ENCODE data around the gene ITPK1.

The ITPK1 gene

DNA sequence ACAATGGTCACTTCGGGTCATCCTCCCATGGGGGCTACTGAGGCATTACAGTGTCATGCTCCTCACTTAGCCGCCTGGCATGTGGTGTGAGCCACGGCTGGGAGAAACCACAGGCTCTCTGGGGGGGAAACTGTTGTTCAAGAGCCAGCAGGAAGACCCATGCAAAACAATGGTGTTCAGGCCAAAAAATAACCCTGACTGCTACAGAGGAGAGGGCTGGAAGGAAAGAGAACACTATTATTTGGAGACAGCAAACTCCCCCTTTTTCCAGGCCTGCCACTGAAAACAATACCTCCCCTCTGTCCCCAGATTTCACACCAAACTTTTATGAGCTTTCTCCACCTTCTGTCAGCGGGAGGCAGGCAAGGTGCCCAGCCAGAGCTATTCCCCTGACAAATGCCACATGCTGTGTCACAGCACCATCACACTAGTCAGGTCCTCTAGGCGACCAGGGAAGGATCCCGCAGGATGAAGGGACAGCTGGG, 109.1 kb downstream of the ITPK1 start:
- no peak for DNase-seq

DNA sequence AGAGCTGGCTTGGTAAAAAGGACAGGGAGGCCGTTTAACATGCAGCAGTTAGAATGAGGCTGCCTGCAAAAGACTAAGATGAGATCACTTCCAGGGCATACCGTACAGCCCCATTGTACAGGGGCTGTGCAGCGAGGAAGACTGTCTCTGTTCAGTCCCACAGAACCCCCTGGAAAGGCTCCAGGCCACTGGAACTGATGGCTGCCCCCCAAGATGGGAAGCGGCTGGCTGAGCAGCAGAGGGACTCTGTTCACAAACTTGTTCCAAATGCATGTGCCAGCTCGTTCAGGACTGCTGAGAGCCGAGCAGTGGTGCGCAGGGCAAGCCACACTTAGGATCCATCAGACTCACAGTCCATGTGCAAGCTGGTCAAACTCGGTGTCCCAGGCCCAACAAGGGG, 109.9 kb downstream of the ITPK1 start:
- DNase-seq: no peak

DNA sequence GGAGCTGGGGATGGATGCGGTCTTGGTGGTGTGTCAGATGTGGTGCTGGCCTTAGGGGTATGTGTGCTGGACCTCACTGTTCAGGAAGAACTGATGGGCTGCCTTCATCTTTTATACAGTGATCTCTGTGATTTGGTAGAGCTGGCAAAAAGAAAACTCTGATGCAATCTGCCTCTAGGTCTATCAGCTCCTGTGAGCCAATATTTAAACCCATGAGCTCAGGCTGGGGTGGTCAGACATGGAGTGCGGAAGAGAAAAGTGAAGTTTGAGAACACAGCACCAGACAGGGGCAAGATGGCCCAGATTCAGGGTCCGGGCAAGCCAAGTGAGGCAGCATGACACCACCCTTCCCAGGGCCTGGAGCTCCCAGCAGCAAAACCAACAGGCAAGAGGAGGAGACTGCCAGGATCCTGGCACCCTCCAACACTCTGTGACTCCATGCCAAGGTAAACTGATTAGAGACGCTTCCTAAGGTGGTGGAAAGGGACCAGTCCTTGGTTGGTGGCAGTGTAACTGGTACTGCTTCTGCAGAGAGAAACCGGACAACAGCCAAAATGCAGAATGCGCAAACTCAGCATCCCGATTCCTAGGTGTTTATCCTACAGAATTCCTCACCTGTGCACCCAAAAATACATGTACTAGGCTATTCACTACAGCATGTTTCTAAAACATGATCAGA, 110.5 kb downstream of the ITPK1 start:
- DNase-seq: no peak

DNA sequence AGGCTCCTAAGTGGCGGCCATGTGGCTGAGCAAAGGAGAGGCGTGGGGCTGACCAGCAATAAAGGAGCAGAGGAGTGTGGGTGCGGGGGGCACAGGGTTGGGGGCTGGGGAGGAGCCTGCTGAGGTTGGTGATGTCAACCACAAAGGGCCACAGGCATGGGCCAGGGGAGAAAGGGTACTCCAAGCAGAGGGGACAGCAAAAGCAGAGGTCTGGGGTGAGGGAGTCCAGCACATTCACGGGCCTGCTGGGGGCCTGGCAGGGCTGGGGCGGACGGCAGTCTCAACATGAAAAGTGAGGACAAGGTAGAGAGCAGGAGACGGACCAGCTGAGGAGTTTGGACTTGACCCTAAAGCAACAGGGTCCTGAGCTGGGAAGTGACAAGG, 111.0 kb downstream of the ITPK1 start:
- no peak for DNase-seq

DNA sequence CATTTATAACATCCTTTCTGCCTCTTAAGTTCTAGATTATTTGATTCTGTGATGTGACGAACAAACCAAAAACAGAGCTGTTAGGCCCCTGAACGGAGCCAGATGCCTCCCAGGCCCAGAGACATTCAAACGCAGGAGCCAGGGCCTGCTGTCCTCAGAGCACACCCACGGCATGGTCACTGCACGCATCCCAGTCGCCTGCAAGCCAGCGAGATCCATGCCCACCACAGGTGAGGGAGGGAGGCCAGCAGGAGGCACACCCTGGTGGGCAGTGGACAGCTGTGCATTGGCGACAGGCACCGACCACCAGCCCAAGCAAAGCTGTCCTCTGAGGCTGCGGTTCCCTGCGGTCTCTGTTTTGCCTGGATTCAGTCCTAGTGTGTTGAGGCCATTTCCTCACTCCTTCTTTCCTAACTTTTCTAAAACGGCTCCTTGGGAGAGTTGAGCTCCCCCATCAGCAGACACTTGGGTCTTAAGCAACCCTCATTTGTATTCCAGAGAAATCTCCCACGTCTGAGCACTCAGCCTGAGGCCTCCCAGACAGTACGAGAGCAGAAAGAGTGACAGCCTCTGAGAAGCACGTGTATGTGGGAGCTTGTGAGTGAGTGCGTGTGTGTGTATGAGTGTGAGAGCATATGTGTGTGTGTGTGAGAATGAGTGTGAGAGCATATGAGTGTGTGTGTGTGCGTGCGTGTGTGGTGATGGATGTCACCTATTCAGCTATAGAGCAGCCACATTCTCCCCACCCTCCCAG, 111.6 kb downstream of the ITPK1 start:
- DNase-seq: no peak

DNA sequence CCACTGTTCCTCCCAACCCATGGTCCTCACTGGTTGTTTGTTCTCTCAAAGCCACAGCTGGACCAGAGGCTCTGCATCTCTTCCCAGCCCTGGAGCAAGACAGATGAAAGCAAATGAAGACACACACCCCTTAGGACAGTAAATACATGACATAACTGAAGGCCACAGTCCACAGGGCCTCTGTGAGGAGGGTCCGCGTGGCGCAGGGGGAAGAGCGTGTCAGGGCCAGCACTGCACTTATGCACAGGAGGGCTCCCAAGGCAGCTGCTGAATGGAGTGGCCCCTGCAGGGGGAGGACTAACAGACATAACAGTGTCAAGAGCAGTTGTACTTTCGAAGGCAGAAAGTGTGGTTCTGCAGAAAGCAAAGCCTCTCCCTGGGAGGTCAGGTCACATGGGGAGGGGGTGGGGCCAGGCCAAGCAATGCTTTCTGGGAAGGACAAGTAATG, 112.8 kb downstream of the ITPK1 start:
- no peak for DNase-seq

DNA sequence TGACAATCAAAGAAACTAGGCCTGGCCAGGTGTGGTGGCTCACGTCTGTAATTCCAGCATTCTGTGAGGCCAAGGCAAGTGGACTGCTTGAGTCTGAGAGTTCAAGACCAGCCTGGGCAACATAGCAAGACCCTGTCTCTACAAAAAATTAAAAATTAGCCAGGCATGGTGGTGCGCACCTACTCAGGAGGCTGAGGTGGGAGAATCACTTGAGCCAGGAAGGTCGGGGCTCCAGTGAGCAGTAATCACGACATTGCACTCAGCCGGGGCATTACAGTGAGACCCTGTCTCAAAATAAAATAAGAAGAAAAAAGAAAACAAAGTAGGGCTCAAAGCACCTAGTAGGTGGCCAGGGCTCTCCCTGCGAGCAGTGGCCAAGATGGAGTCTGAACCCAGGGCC, 113.7 kb downstream of the ITPK1 start:
- DNase-seq: no peak

DNA sequence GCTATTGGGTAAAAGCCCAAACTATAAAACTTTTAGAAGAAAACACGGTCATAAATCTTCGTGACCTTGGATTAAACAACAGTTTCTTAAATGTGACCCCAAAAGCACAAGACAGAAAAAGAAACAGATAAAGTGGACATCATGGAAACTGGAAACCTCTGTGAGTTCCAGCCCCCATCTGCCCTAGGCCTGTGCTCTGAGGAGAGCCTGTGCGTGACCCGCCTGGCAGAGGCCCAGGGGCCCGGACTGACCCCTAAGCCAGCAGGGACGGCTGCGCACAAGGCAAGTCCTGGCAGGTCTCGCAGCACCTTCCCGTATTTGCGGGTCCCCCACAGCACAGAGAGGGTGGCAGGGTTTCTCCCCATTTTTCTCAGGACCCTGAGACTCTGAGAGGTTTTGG, 116.8 kb downstream of the ITPK1 start:
- no peak for DNase-seq

DNA sequence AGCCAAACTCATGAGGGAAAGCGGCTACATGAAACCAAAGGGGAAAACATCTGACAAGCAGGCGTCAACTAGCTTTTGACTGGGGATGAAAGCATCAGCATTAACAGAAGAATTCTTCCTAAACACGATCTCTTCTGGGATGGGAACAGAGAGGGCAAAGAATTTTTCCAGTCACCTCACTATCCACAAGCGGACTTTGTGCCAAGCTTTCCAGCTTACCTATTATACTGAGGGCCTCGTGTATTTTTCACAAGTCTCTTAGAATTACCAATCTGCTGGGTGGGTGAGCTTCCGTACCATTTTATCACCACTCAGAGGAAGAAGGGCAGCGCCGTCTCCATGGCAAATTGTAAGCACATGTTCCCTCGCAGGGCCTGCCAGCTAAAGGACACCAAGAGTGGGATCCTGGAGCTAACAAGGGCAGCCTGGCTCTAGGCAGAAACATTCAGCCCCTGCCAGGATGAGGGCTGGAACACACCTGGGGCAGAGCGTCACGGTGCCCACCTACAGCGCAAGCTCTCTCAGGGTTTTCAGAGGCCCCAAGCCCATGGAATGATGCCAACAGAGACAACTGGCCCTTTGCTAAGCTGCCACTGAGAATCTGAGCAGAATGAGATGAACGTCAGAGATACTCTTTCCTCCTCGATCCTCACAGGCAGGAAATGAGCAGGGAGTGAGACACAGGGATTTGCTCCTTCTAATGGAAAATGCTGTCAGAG, 118.2 kb downstream of the ITPK1 start:
- no peak for DNase-seq

DNA sequence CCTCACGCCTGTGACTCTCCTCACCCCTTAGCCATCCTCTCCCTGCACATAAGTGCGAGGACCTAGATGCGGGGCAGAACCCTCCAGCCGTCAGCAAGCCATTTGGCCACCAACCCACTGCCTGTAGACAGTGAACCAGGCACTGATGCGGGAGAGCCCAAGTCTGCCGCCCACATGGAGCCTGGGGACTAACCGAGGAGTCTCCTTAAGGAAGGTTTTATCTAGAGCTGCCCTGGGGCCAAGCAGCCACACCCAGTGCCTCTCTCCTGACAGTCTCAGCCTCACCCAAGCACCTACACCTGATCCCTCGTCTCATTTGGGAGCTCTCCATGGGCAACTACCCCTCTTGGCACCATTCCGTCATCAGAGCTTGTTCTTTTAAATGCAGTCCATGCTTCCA, 120.1 kb downstream of the ITPK1 start:
- DNase-seq: no peak

DNA sequence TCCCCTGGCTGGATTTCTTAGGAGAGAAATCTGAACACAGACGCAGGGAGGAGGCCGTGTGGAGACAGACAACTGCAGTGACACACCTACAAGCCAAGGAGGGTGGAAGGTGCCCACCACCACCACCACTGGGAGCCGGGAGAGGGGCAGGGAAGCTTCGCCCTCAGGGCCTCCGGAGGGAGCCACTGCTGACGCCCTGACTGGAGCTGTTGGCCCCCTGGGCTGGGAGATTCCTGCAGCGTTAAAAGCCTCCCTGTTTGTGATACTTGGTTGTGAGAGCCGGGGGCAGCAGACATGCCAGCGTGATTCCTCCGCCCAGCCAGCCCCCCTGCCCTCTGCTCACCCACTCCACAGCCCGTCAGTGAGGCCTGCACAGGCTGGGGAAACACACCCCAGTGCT, 120.8 kb downstream of the ITPK1 start:
- DNase-seq: no peak

DNA sequence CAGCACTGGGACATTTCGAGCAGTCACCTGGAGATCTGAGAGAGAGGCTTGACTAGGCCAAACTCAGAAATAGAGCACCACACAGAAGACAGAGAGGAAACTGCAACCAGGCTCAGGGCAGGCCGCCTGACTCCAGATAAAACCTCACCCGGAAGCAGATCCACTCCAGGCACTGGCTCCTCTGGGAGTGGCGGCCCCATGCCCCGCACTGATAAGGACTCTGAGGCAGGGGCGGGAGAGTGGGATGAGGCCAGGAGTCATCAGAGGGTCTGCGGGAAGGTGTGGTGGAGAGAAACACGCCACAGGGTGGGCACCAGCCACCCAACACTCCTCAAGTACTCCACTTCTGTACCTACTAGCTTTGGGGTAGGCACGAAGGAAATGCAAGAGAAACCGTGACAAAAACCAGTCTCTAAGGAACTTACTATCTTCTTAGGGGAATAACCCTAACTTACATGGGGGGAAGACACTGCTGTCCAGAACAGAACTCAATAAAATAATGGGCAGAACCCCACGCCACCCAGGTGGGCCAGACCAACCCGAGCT, 121.5 kb downstream of the ITPK1 start:
- DNase-seq: no peak

DNA sequence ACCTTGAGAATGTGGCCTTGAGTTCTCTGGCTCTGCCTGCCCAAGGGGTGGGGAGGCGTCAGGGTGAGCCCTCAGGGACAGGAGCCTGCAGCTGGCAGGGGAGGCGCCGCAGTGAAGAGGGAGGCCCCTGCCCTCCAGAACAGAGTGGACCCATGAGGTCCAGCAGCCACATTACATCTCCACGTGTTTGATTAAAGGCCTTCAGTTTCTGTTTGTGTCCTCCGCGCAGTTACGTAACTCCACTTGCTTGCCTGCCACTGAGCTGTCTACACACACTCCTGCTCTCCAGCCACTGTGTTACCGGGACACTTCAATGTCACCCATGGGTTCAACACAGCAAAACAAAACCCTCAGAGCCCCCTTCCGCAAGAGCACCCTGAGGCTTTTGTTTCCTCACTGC, 122.4 kb downstream of the ITPK1 start:
- DNase-seq: no peak

DNA sequence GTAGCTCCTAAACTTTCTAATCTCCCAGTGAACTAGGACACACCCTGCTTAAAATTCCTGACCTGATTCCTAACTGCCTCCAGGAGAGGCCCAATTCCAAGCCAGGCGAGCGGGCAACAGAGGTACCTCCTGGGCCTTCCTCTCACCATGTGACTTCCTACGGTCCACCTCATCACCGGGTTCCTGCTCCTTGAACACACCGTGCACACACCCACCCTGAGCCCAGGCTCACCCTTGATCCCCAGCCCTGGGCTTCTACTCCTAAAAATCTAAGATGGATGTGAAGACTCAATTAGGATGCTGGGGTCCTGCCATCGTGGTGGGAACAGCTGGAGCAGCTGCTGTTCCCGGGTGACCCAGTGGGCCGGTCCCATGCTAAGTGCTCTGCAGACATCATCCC, 124.2 kb downstream of the ITPK1 start:
- DNase-seq: no peak

DNA sequence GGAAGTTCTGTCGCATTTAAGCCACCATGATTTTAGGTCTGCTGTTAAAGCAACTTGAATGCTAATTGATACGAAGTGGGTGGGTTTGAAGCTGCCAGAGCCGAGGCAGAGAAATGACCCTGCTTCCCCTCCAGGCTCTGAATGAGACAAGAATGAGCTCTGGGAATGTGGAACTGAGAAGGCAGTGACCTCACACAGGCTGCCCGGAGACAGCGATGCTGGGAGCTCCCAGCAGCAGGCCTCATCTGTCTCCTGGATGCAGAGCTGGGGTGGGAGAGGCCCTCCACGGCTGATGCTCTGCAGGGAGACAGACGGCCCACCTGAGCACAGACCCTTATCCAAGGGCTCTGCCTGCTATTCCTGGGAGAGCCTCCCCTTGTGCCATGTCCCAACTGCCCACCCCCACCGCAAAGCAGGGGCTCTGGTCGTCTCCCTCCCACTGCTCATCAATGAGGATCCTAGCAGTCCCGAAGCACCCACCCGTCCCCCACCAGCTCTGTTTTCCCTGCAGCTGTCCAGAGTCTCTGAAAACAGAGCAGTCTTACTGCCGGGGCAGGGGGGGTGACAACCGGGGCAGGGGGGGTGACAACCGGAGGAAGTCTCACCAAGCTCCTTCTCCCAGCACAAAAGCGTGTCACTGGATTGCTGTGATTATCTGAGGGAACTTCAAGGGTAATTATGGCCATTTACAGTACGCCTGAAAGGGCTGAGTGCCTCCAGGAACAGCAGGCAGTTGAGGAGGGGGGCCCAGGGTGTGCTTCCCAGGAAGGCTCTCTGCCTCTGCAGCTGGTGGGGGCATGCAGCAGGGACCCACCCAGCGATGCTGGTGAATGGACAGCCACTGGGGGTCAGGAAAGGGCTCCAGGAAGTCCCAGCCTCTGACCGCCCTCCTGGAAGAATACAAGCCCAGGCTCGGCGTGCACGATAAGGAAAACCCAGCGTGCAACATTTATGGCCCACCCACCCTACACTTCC, 125.0 kb downstream of the ITPK1 start:
- DNase-seq: no peak

DNA sequence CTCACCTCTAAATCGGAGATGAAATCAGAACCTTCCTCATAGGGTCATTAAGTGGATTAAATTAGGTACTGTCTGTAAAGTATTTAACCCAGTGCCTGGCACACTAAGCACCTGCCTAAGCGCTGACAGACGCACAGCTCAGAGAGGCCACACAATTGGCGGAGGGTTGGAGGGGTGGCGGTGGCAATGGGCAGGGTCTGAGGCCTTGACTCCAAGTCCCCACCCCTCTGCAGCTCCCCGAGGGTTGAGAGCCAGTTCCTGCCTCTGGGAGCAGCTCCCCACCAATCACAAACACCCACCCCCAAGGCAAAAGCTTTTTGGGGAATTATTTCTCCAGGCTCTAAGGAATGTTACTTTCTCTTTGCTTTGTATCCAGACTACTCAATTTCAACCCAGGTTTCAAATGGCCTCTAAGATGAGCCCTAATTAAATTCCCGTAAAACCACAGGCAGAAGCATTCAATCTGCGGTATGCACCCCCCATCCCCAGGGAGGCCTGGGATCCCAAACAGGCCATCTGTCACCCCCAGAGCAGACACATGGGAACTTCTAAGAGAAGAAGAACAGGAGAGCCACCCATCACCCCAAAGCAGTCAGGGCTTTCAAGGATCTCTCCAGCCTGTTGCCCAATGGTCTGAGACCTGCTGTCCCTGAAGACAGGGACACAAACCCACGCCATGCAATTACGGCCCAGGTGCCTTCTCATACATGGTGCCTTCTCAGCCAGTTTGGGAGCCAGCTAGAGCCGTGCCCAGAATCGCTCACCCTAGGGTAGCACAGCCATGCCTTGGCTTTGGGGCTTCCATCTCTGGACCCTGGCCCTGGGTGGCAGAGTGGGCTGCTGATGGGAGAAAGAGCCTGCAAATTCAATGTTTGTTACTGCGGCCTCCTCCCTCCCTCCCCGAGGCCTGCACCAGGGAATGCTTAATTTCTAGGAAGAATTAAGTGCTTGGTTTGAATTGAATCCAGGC, 126.7 kb downstream of the ITPK1 start:
- peak; percentile 77 for DNase-seq

DNA sequence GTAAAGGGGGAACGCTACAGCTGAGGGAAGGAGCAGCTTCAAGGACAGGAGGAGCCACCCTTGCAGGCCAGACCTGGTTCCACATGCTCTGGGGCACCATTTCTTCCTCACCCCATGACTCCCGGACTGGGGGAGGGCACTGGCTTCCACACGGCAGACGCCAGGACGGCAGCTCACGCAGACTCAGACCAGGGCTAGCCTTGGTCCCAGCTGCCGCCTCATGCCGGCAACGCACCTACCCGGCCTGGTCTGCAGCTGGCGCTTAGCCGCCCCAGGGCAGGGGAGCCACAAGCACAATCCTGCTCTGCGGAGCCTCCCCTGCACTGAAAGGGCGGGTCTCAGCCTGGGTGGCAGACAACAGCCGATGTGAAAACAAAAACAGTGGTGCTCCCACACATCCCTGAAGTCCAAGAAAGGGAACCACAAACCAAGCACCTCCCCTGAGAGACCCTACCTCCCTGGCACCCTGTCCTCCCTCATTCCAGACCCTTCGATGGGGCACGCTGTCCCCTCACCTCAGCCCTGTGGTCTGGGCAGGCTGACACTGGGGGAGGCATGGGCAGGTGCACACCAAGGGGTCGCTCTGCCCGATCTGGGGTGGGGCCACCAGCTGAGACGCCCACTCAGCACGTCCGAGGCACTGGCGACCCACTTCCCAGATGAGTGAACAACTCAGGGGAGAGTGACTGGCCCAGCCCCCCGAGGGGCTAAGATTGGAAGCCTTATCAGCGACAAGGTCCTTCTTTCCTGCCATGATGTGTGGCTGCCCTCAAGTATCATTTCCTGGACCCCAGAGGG, 127.8 kb downstream of the ITPK1 start:
- peak; percentile 17 for DNase-seq

DNA sequence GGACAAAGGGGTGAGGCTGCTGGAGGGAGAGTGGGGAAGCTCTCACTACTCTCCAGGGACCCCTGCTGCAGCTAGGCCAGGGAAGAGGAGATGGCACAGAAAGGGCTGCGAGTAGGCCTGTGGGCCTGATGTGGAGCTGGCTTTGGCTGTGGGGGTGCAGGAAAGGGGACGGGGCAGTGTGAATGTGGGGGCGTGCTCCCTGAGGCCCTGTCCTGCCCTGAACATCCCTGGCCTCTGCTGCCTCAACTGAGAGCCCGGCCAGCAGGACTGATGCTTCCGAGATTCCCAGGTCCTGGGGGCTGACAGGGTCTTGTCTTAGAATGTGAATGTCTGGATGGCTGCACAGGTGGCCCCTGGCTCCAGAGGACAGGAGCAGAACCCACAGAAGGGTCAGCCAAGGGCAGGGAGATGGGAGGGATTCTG, 128.6 kb downstream of the ITPK1 start:
- DNase-seq: no peak

DNA sequence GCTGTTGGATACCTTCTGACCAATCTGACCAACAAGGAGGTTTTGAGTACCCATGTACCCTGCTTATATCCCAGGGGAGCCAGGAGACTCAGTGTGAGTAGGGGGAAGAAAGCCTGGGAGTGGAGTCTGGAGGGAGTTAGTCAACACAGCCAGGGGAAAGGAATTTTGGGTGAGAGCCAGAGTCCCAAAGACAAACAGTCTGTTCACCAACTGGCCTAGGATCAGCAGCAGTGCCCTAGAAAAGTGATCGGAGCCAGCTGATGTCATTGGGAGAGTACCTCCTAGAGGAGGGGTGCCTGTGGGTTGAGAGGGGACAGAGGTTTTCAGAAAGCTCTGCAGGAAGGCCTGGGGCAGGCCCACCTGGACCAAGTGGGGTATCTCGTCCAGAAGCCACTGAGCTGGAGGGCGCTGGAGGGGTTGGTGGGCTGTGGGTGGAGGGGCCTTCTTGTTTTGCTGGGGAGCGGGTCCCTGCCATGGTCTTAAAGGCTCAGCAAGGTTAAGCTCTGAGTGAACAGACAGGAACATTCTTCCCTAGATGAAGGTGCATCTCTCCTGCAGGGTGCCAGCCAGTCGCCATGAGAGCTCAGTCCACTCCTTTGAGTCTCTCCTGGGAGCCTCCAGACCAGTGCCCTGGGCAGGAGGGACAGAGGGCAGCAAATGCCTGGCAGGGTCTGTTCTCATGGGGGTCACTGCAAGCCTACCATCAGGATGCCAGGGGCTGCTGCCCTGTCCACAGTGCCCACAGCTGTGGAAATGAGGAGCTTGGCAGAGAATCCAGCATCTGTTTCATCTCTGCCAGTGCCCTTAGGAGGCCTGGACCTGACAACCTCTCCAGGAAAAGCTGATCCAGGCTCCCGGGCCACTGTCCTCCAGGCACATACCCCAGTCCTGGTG, 129.2 kb downstream of the ITPK1 start:
- DNase-seq: peak; percentile 69
